Esophagus muscularis mucosa (tissue), 4 donors: ENCODE data around the gene GSC. TPM values are rescaled to one million over a fixed set of nuclear protein-coding genes. Genes with fewer than 3 reads are reported as not detected.

Experiments used
- DNase-seq: peaks from one replicate; pipeline ENCODE4 v3.0.0-alpha.2; 2017; ENCODE audit errors: extremely low spot score
- H3K27ac ChIP-seq, 4 donors: fragments of 200-600 bp; sonication (generic); replicated peaks in 1 of 4; 1 replicate in 3 of 4; 2 replicates in 1 of 4; pipeline ENCODE4 v1.5.1; 2016 to 2019; ENCODE audit warnings: mild to moderate bottlenecking in 1 of 4
- H3K27me3 ChIP-seq, 4 donors: fragments of 200-600 bp; sonication (generic); one replicate each; pipeline versions ENCODE4 v1.5.1 to v1.6.0; 2016 to 2019
- H3K36me3 ChIP-seq, 4 donors: fragments of 200-600 bp; sonication (generic); one replicate each; pipeline ENCODE4 v1.5.1; 2016 to 2019
- H3K4me1 ChIP-seq, 4 donors: fragments of 200-600 bp; sonication (generic); one replicate each; pipeline ENCODE4 v1.5.1; 2016 to 2019
- H3K4me3 ChIP-seq, 4 donors: fragments of 200-600 bp; sonication (generic); 1 replicate in 2 of 4; 2 replicates in 2 of 4; pipeline ENCODE4 v1.5.1; 2016 to 2019; ENCODE audit warnings: mild to moderate bottlenecking in 4 of 4, moderate library complexity in 1 of 4
- H3K9me3 ChIP-seq, 4 donors: fragments of 200-600 bp; sonication (generic); 1 replicate in 3 of 4; 2 replicates in 1 of 4; pipeline ENCODE4 v1.5.1; 2016 to 2019
- EP300 ChIP-seq: sonication (generic); formaldehyde crosslinking; IDR thresholded peaks from one replicate; pipeline ENCODE4 v1.6.1; 2017; ENCODE audit warnings: antibody characterized with exemption
- POLR2A ChIP-seq: fragments of 450-650 bp; IDR thresholded peaks from one replicate; pipeline ENCODE4 v1.6.1; 2017; ENCODE audit warnings: antibody characterized with exemption, moderate library complexity, mild to moderate bottlenecking, low read depth
- POLR2AphosphoS5 ChIP-seq, 2 donors: sonication (generic); formaldehyde crosslinking; IDR thresholded peaks; one replicate each; pipeline ENCODE4 v1.6.1; 2017; ENCODE audit warnings: antibody characterized with exemption in 2 of 2
- WGBS: methylation state at CpG from one replicate; pipeline ENCODE4 v1.1.5; 2018; 5-methylcytosine and 5-hydroxymethylcytosine counted together
- intact Hi-C: fragments of 100-400 bp; cut with DNase I; formaldehyde crosslinking; loops from one replicate; pipeline ENCODE4 v1.15.1; 2023
- total RNA-seq, 4 donors: library from RNA; depleted of rRNA; stranded (reverse); fragments of >200 nt; gene quantifications; one replicate each; pipeline versions ENCODE4 v1.1.0 to v1.2.1, GENCODE V29; 2016
- TF ChIP-seq, protein P1 (sequence below), 3 experiments: fragments of 200-600 bp in 2 of 3; fragments of 450-650 bp in 1 of 3; sonication (generic) in 2 of 3; IDR thresholded peaks; one replicate each; pipeline ENCODE4 v1.5.1; 2017 to 2019; ENCODE audit warnings: antibody characterized with exemption in 3 of 3, mild to moderate bottlenecking in 2 of 3, moderate library complexity in 1 of 3

The GSC gene
- total RNA-seq, 4 donors from 2014 or later = 0.91 to 0.98 TPM; not detected in 2

DNA sequence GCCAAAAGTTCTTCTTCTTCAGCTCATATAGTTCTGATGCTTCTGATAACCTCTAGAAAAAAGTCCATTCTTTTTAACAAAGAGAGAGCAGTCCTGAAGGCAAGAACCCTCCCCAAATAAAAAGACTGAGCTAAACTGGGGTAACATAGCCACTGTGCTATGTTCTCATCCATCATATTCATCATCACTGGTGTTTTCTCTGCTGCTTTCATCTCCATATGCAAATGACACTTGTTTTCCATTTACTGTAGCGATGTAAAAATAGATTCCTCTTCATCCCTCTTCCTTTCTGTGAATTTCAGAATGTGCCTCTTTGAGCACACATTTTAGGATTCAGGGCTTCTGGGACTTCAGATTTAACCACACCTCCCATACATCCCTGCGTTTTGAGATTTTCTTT, 44.9 kb downstream of the GSC start:
- no peak overlapping the region for H3K4me3 ChIP-seq
- H3K4me1 ChIP-seq = no peaks in the 10 kb centered on the region
- DNase-seq = no peak
- 72% methylated on average over 2 of the region's 2 CpGs for WGBS
- intact Hi-C loops = no loop called here
- TF ChIP-seq POLR2A (no peak), EP300 (no peak), POLR2AphosphoS5 (IDR thresholded peaks at IDR 0.05) (no peak)
- TF ChIP-seq, protein P1, sequence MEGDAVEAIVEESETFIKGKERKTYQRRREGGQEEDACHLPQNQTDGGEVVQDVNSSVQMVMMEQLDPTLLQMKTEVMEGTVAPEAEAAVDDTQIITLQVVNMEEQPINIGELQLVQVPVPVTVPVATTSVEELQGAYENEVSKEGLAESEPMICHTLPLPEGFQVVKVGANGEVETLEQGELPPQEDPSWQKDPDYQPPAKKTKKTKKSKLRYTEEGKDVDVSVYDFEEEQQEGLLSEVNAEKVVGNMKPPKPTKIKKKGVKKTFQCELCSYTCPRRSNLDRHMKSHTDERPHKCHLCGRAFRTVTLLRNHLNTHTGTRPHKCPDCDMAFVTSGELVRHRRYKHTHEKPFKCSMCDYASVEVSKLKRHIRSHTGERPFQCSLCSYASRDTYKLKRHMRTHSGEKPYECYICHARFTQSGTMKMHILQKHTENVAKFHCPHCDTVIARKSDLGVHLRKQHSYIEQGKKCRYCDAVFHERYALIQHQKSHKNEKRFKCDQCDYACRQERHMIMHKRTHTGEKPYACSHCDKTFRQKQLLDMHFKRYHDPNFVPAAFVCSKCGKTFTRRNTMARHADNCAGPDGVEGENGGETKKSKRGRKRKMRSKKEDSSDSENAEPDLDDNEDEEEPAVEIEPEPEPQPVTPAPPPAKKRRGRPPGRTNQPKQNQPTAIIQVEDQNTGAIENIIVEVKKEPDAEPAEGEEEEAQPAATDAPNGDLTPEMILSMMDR (IDR thresholded peaks at IDR 0.05) = no peak
- no peaks in the 10 kb centered on the region for H3K9me3 ChIP-seq
- no peaks in the 10 kb centered on the region for H3K27me3 ChIP-seq
- H3K36me3 ChIP-seq = no peaks in the 10 kb centered on the region
- no peak overlapping the region for H3K27ac ChIP-seq

DNA sequence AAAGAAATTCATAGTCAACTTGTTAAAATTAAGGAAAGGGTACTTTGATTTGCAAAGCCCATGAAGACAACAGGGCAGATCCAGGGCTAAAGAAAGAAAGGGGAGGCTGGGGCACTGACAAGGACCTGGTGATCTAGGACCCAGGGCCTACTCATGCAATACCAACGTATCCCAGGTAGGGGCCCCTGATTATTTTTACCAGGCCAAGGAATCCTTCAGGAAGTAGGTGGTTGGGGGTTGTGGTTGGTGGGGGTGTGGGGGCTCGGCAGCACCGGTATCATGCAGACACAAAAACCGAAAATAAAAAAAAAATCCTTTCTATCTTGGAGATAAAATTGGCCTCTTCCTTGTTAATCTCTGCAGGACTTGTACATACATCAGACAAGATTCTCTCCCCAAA, 47.5 kb downstream of the GSC start:
- Histone ChIP-seq H3K27me3 (peaks cover 0 to 3% (median 0%) of the 10 kb centered on the region in 4 donors), H3K36me3 (no peaks in the 10 kb centered on the region), H3K4me1 (no peaks in the 10 kb centered on the region), H3K9me3 (no peaks in the 10 kb centered on the region), H3K4me3 (no peak overlapping the region), H3K27ac (no peak overlapping the region)
- 89% methylated on average over 4 of the region's 4 CpGs for WGBS
- TF ChIP-seq POLR2AphosphoS5 (IDR thresholded peaks at IDR 0.05) = no peak
- TF ChIP-seq, protein P1 (IDR thresholded peaks at IDR 0.05) = no peak
- no peak for TF ChIP-seq POLR2A
- no peak for TF ChIP-seq EP300
- no peak for DNase-seq
- intact Hi-C loops = no loop called here

Other genes starting within 250 kb of the GSC start
- gene SERPINA4, start 208.7 kb downstream of the GSC start, total RNA-seq = not detected
- gene SERPINA5, start 188.7 kb downstream of the GSC start, total RNA-seq = 1 to 10 TPM; 2.1 to 5.1 (median 3.7) TPM
- gene SERPINA3, start 157.7 kb downstream of the GSC start, total RNA-seq = 100 to 1,000 TPM in 3 of 4 donors, 10 to 100 TPM in 1; 71.8 to 284 (median 255) TPM